ENCODE data around the gene CNTNAP2.

DNA sequence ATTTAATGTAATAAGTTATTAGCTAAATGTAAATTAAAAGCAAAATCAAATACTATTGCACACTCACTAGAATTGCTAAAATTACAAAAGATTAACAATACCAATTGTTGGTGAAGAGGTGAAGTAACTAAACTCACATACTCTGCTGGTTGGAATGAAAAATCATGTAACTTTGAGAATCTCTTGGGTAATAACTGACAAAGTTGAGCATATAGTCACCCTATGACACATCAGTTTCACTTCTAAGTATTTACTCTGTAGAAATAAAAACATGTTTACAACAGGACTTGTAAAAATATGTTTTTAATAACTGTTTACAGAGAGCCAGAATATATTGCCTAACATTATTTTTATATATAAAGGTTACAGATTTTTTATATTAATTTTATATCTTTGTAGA lies 33.6 kb downstream of the CNTNAP2 start:
- TF ChIP-seq, protein P1, sequence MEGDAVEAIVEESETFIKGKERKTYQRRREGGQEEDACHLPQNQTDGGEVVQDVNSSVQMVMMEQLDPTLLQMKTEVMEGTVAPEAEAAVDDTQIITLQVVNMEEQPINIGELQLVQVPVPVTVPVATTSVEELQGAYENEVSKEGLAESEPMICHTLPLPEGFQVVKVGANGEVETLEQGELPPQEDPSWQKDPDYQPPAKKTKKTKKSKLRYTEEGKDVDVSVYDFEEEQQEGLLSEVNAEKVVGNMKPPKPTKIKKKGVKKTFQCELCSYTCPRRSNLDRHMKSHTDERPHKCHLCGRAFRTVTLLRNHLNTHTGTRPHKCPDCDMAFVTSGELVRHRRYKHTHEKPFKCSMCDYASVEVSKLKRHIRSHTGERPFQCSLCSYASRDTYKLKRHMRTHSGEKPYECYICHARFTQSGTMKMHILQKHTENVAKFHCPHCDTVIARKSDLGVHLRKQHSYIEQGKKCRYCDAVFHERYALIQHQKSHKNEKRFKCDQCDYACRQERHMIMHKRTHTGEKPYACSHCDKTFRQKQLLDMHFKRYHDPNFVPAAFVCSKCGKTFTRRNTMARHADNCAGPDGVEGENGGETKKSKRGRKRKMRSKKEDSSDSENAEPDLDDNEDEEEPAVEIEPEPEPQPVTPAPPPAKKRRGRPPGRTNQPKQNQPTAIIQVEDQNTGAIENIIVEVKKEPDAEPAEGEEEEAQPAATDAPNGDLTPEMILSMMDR (IDR thresholded peaks at IDR 0.05 in 4 of 5, conservative IDR thresholded peaks at IDR 0.05 in 1 of 5) = no peak
- no peak for TF ChIP-seq POLR2A (IDR thresholded peaks at IDR 0.05)

Measured in gastrocnemius medialis (tissue), 4 donors.